Gastrocnemius medialis (tissue), 4 donors: ENCODE results near the gene TERF2IP. TPM values are rescaled to one million over a fixed set of nuclear protein-coding genes. Genes with fewer than 3 reads are reported as not detected.

Source experiments
- ATAC-seq, 2 donors: fragments of 150-250 bp; one replicate each; pipeline ENCODE4 v1.9.1; 2016
- DNase-seq, 2 donors: peaks; one replicate each; pipeline ENCODE4 v3.0.0-alpha.2; 2019
- H3K27ac ChIP-seq, 4 donors: fragments of 200-600 bp; sonication (generic); 1 replicate in 1 of 4; 2 replicates in 3 of 4; pipeline ENCODE4 v1.5.1; 2016 to 2018; ENCODE audit warnings: mild to moderate bottlenecking in 2 of 4, moderate library complexity in 1 of 4
- H3K27me3 ChIP-seq, 3 donors: fragments of 200-600 bp; sonication (generic) in 2 of 3; 1 replicate in 1 of 3; 2 replicates in 2 of 3; pipeline versions ENCODE4 v1.5.1 to v1.6.0; 2016 to 2019; ENCODE audit warnings: mild to moderate bottlenecking in 1 of 3, moderate library complexity in 1 of 3
- H3K36me3 ChIP-seq, 2 donors: fragments of 200-600 bp; sonication (generic) in 1 of 2; one replicate each; pipeline ENCODE4 v1.5.1; 2017 to 2018
- H3K4me1 ChIP-seq, 2 donors: fragments of 200-600 bp; sonication (generic) in 1 of 2; one replicate each; pipeline ENCODE4 v1.5.1; 2016 to 2017; ENCODE audit warnings: mild to moderate bottlenecking in 2 of 2
- H3K4me3 ChIP-seq, 4 donors: fragments of 200-600 bp; sonication (generic) in 3 of 4; 1 replicate in 1 of 4; 2 replicates in 3 of 4; pipeline ENCODE4 v1.5.1; 2016 to 2019; ENCODE audit warnings: mild to moderate bottlenecking in 2 of 4
- H3K9me3 ChIP-seq, 3 donors: fragments of 200-600 bp; sonication (generic) in 2 of 3; 1 replicate in 1 of 3; 2 replicates in 2 of 3; pipeline ENCODE4 v1.5.1; 2016 to 2019
- CTCF ChIP-seq, 5 experiments: fragments of 450-650 bp in 3 of 5; fragments of 200-600 bp in 2 of 5; sonication (generic) in 2 of 5; IDR thresholded peaks in 4 of 5; conservative IDR thresholded peaks in 1 of 5; 1 replicate in 4 of 5; 2 replicates in 1 of 5; pipeline ENCODE4 v1.5.1; 2016 to 2019; ENCODE audit warnings: antibody characterized with exemption in 5 of 5, mild to moderate bottlenecking in 3 of 5, moderate library complexity in 3 of 5
- POLR2A ChIP-seq, 2 donors: fragments of 450-650 bp; IDR thresholded peaks; one replicate each; pipeline ENCODE4 v1.6.1; 2017; ENCODE audit warnings: antibody characterized with exemption in 2 of 2, mild to moderate bottlenecking in 2 of 2, moderate library complexity in 2 of 2
- in situ Hi-C, 4 donors: fragments of 200-750 bp; cut with MboI; loops; one replicate each; pipeline versions ENCODE4 v1.15.0 to v1.8.0; 2017; ENCODE audit warnings: low sequenced_read_pairs in 4 of 4
- intact Hi-C: fragments of 100-400 bp; cut with DNase I; formaldehyde crosslinking; loops from one replicate; pipeline ENCODE4 v1.15.1; 2023; ENCODE audit warnings: low total_unique reads
- total RNA-seq, 4 donors: library from RNA; depleted of rRNA; stranded (reverse); fragments of >200 nt; gene quantifications; one replicate each; pipeline versions ENCODE4 v1.1.0 to v1.2.3, GENCODE V29; 2016

Gene TERF2IP
- total RNA-seq, 4 donors from 2014 or later: 44.5 to 73.6 (median 69.7) TPM

GRCh38 chr16:75629132-75629531 is 18.4 kb upstream of the TERF2IP start:
- H3K27ac ChIP-seq: no peak overlapping the region
- intact Hi-C loops: no loop called here
- in situ Hi-C loops: loop anchor here in 2 of 4 donors (10.0 to 25.0 kb wide), 3 partner anchors 64 to 642 kb away; partner anchors contain the start of genes GABARAPL2 (in 1 of the 2), TMEM170A (in 1 of the 2), WDR59 (in 1 of the 2) and ZNRF1 (in 1 of the 2)
- H3K4me1 ChIP-seq: peaks cover 0 to 4% of the 10 kb centered on the region in 2 donors
- TF ChIP-seq CTCF (IDR thresholded peaks at IDR 0.05 in 4 of 5, conservative IDR thresholded peaks at IDR 0.05 in 1 of 5): no peak
- no peak for TF ChIP-seq POLR2A (IDR thresholded peaks at IDR 0.05)
- H3K4me3 ChIP-seq: no peak overlapping the region
- ATAC-seq: no peak
- H3K36me3 ChIP-seq: peaks cover 2 to 86% of the 10 kb centered on the region in 2 donors
- H3K27me3 ChIP-seq: no peaks in the 10 kb centered on the region
- DNase-seq: no peak
- H3K9me3 ChIP-seq: no peaks in the 10 kb centered on the region

GRCh38 chr16:75630052-75630451 is 17.5 kb upstream of the TERF2IP start:
- Histone ChIP-seq H3K27ac (no peak overlapping the region), H3K4me1 (peaks cover 0 to 4% of the 10 kb centered on the region in 2 donors), H3K4me3 (no peak overlapping the region), H3K9me3 (no peaks in the 10 kb centered on the region), H3K27me3 (no peaks in the 10 kb centered on the region), H3K36me3 (peaks cover 2 to 95% of the 10 kb centered on the region in 2 donors)
- ATAC-seq (no peak), DNase-seq (no peak)
- in situ Hi-C loops (loop anchor here in 1 of 4 donors (25.0 kb wide), 2 partner anchors 168 to 643 kb away; partner anchors contain the start of genes TMEM170A, WDR59 and ZNRF1), intact Hi-C loops (no loop called here)
- TF ChIP-seq CTCF (IDR thresholded peaks at IDR 0.05 in 4 of 5, conservative IDR thresholded peaks at IDR 0.05 in 1 of 5) (no peak), POLR2A (IDR thresholded peaks at IDR 0.05) (no peak)

- in situ Hi-C loops (loop anchor here in 1 of 4 donors (25.0 kb wide), 2 partner anchors 171 to 646 kb away; partner anchors contain the start of genes TMEM170A, WDR59 and ZNRF1), intact Hi-C loops (no loop called here)
- TF ChIP-seq CTCF (IDR thresholded peaks at IDR 0.05 in 4 of 5, conservative IDR thresholded peaks at IDR 0.05 in 1 of 5) (no peak), POLR2A (IDR thresholded peaks at IDR 0.05) (no peak)
- DNase-seq: no peak
- Histone ChIP-seq H3K4me1 (peaks cover 0 to 4% of the 10 kb centered on the region in 2 donors), H3K4me3 (no peak overlapping the region), H3K27ac (no peak overlapping the region), H3K9me3 (no peaks in the 10 kb centered on the region), H3K36me3 (peaks cover 2 to 97% of the 10 kb centered on the region in 2 donors), H3K27me3 (no peaks in the 10 kb centered on the region)
- ATAC-seq: no peak
Measured at GRCh38 chr16:75632857-75633256, 14.7 kb upstream of the TERF2IP start.

- Histone ChIP-seq H3K4me3 (no peak overlapping the region), H3K36me3 (peaks cover under 1 to 97% of the 10 kb centered on the region in 2 donors), H3K4me1 (no peaks in the 10 kb centered on the region), H3K27me3 (no peaks in the 10 kb centered on the region), H3K27ac (no peak overlapping the region), H3K9me3 (no peaks in the 10 kb centered on the region)
- intact Hi-C loops (no loop called here), in situ Hi-C loops (loop anchor here in 1 of 4 donors (25.0 kb wide), 2 partner anchors 173 to 648 kb away; partner anchors contain the start of genes TMEM170A, WDR59 and ZNRF1)
- no peak for ATAC-seq
- DNase-seq: no peak
- TF ChIP-seq POLR2A (IDR thresholded peaks at IDR 0.05) (no peak), CTCF (IDR thresholded peaks at IDR 0.05 in 4 of 5, conservative IDR thresholded peaks at IDR 0.05 in 1 of 5) (no peak)
Measured at GRCh38 chr16:75635036-75635435, 12.5 kb upstream of the TERF2IP start.
